Right lobe of liver (tissue), 4 donors: ENCODE data around the gene ZBTB21.

Experiments used
- CTCF ChIP-seq, 4 donors: fragments of 200-600 bp in 3 of 4; fragments of 450-650 bp in 1 of 4; IDR thresholded peaks; one replicate each; pipeline versions ENCODE4 v1.5.1 to v1.8.0; 2016 to 2022; ENCODE audit warnings: antibody characterized with exemption in 4 of 4, mild to moderate bottlenecking in 2 of 4
- POLR2A ChIP-seq: fragments of 450-650 bp; IDR thresholded peaks from one replicate; pipeline ENCODE4 v1.6.1; 2017; ENCODE audit warnings: antibody characterized with exemption, mild to moderate bottlenecking
- donor health status: DM: no; HTN: no; CAD: no.
- donor health status: DM: no; HTN: no; CAD: no.
- donor health status: DM: no; HTN: yes; CAD: no.

DNA sequence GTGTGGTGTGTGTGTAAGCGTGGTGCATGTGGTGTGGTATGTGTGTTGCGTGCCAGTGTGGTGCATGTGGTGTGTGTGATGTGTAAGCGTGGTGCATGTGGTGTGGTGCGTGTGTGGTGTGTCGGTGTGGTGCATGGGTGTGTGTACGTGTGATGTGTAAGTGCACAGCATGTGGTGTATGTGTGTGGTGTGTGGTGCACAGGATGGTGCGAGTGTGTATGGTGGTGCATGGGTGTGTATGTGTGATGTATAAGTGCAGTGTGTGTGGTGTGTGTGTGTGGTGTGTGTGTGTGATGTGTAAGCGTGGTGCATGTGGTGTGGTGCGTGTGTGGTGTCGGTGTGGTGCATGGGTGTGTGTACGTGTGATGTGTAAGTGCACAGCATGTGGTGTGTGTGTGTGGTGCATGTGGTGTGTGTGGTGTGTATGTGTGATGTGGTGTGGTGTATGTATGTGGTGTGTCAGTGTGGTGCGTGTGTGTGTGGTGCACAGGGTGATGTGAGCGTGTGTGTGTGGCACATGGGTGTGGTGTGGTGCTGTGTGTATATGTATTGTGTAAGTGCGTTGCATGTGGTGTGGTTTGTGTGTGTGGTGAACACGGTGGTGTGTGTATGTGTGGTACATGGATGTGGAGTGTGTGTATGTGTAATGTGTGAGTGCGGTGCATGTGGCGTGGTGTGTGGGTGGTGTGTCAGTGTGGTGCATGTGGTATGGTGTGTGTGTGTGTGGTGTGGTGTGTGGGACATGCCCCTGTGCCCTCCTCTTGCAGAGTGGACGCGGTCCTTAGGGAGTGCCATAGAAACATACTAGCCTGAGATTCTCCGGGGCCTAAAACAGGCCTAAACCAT, 55.3 kb downstream of the ZBTB21 start:
- no peak for TF ChIP-seq POLR2A
- no peak for TF ChIP-seq CTCF (IDR thresholded peaks at IDR 0.05)
